NCI-H510A (cell line): ENCODE data around the gene TPCN1.

Experiments used
- DNase-seq: peaks from one replicate; lab custom pipeline; 2025; lab: John Stamatoyannopoulos, UW

The TPCN1 gene

GRCh38 chr12:113241191-113242025, 20.1 kb downstream of the TPCN1 start:
- peak; percentile 98 for DNase-seq

- DNase-seq = peak; percentile 26
Observed at GRCh38 chr12:113242026-113242418, 20.8 kb downstream of the TPCN1 start.

- no peak for DNase-seq
Observed at GRCh38 chr12:113242560-113242959, 21.3 kb downstream of the TPCN1 start.

- DNase-seq = no peak
Observed at GRCh38 chr12:113244047-113244460, 22.8 kb downstream of the TPCN1 start.

- DNase-seq = no peak
Observed at GRCh38 chr12:113244478-113244958, 23.3 kb downstream of the TPCN1 start.

GRCh38 chr12:113245695-113246477, 24.6 kb downstream of the TPCN1 start:
- peak; percentile 98 for DNase-seq

- peak; percentile 48 for DNase-seq
Observed at GRCh38 chr12:113246478-113247122, 25.3 kb downstream of the TPCN1 start.

- no peak for DNase-seq
Observed at GRCh38 chr12:113247123-113248050, 26.1 kb downstream of the TPCN1 start.

GRCh38 chr12:113248051-113248825, 27.0 kb downstream of the TPCN1 start:
- DNase-seq = no peak

GRCh38 chr12:113248842-113249435, 27.7 kb downstream of the TPCN1 start:
- DNase-seq = no peak

GRCh38 chr12:113249546-113249945, 28.3 kb downstream of the TPCN1 start:
- no peak for DNase-seq

- no peak for DNase-seq
Observed at GRCh38 chr12:113250045-113250444, 28.8 kb downstream of the TPCN1 start.

GRCh38 chr12:113251404-113252070, 30.3 kb downstream of the TPCN1 start:
- no peak for DNase-seq

GRCh38 chr12:113252494-113252893, 31.2 kb downstream of the TPCN1 start:
- DNase-seq = no peak

GRCh38 chr12:113253532-113254285, 32.4 kb downstream of the TPCN1 start:
- no peak for DNase-seq

- no peak for DNase-seq
Observed at GRCh38 chr12:113254298-113254697, 33.0 kb downstream of the TPCN1 start.

GRCh38 chr12:113257564-113257963, 36.3 kb downstream of the TPCN1 start:
- DNase-seq = no peak

- no peak for DNase-seq
Observed at GRCh38 chr12:113260127-113260526, 38.9 kb downstream of the TPCN1 start.
